GM15510 (cell line): Measurements from ENCODE around the gene MSI1.

Experiments used
- POLR2A ChIP-seq: IDR thresholded peaks from 3 replicates; pipeline ENCODE4 v1.6.1; 2011; ENCODE audit warnings: borderline replicate concordance; ENCODE audit not compliant: insufficient read length; ENCODE audit errors: extremely low read depth

Gene MSI1

DNA sequence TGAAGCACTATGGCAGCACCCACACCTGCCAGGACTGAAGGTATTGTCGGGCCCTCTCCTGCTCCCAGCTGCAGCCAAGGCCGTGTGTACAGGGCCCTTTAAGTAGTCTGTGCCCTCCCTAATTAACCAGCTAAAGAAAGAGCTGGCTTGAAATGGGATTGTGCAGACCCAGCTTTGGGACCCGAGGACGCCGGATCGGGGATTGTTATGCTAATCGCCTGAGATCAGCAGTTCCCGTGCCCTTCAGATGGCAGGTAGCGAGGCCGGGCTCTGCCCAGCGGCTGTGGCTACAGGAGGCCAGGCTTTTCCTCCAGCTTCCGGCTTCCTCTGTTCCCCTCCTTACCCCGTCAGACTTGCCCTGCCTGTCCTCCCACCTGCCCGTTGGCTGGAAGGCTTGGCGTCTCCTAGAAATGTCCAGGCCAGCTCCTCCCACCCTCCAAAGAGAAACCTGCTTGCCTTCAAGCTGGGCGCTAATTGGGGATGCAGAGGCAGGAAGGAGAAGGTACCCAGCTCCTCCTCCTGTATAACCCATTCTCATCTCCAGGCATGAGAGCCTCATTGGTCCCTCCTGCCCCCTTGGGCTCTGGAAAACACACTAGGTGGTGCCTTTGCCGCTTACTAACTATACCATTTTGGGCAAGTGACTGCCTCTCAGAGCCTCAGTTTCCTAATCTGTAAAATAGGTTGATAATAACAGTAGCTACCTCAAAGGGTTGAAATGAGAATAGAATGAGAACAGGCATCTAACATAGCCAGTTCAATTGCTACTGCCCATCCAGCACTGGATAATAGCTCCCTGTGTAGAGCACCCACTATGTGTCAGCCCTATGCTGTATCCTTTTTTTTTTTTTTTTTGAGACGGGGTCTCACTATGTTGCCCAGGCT lies 25.8 kb upstream of the MSI1 start:
- TF ChIP-seq POLR2A = no peak

DNA sequence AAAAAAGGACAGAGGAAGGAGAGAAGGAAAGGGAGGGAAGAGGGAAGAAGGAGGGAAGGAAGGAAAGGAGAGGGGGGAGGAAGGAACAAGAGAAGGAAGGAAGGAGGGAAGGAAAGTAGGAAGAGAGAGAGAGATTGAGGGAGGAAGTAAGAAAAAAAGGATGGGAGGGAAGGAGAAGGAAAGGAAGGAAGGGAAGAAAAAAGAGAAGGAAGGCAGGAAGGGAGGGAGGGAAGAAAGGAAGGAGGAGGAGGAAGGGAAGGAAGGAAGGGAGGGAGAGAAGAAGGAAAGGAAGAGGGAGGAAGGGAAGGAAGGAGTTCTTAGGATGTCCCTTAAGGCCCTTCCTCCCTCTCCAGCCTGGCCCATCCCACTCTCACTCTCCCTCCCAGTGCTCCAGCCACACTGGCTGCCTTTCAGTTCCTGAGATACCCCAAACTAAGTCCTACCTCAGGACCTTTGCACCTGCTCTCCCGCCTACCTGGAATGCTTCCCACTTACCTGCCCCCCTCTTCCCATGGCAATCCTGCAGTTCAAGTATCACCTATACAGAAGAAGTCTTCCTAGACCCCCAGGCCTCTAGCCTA lies 21.7 kb upstream of the MSI1 start:
- no peak for TF ChIP-seq POLR2A

DNA sequence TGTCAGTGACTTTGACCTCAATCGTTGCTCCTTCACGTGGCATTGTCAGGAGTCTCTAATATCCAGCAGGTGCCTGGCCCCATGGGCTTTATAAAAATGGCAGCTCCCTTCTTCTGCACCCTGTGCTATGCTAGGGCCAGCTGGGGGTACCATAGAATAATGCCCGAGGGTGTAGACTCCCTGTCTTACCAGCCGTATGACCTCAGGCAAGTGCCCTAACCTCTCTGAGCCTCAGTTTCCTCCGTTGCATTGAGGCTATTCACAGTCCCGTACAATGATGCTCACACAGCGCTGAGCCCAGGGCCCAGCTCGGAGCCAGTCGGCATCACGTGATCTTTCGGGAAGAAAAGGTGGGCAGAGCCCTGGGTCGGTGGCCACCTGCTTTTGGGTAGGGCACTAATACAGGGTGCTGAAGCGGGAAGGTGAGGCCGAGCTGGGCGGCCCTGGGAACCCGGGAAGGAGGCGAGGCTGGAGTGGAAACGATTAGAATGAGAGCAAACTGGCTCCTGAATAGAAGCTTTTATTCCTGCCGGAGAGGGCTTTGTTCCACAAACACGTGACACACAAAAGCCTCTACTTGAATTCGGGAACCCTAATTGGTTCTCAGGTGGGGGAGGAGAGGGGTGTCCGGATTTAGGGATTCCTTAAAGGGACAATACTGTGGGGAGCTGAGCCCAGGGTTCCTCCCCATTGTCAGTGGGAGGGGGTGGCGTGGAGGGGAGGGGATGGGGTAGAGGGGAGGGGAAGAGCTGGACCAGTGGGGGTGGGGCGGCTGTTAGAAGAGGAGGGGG lies 19.9 kb upstream of the MSI1 start:
- TF ChIP-seq POLR2A = no peak

DNA sequence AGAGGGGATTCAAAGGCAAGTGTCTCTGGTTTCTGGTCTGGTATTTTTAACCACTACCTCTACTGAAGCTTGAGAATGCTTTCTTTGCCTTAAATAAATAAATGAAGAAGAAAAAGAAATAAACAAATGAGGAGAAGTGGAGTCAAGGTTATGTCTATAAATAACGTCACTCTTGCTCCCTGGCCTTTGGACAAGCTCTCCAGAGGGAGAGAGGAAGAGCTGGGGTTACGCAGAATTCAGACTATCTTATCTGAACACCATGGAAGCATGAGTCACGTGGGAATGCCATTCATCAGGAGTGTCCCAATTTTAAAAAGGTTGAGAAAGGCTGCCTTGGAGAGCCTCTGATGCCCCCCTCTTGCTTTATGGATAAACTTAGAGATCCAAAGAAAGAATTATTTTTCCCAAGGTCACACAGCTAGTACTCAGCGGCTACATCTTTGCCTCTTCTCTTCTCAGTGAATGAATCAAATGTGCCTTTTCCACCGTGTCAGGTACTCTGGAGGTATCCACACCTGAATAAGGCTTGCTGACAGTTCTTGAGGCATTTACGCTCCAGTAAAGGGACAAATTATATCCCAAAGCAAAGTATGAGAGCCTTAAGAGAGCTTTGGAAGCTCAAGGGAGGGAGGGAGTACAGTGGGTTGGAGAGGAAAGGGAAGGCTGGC lies 12.9 kb upstream of the MSI1 start:
- no peak for TF ChIP-seq POLR2A

DNA sequence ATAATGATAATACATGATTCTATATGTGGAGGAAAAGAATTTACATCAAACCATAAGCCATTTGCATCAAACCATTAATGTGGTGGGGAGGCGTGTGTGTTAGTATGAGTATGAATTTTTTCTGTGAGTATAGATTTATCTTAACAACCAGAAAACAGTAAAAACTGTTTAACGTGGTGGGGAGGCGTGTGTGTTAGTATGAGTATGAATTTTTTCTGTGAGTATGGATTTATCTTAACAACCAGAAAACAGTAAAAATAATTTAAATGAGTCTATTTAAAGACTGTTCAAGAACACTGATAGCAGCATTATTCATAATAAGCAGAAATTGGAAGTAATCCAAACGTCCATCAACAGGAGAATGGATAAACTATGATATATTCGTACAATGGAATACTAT lies 9.1 kb upstream of the MSI1 start:
- no peak for TF ChIP-seq POLR2A

DNA sequence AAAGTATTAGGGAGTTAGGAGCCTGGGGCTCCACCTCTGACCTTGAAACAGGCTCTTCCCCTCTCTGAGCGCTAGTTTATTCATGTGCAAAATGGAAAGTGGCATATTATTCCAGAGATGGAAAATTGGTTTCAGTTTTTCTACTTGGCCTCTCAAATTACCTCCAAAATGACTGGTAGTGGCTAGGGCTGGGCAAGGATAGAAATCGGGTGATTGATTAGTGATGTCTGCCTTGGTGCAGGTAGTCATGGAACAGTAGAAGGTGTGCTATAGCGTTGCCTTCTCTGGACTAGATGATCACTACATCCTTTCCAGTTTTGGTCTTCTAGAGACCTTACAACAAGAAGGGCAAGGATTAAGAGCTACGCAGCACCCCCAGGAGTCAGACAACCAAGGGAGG lies 8.6 kb upstream of the MSI1 start:
- no peak for TF ChIP-seq POLR2A

DNA sequence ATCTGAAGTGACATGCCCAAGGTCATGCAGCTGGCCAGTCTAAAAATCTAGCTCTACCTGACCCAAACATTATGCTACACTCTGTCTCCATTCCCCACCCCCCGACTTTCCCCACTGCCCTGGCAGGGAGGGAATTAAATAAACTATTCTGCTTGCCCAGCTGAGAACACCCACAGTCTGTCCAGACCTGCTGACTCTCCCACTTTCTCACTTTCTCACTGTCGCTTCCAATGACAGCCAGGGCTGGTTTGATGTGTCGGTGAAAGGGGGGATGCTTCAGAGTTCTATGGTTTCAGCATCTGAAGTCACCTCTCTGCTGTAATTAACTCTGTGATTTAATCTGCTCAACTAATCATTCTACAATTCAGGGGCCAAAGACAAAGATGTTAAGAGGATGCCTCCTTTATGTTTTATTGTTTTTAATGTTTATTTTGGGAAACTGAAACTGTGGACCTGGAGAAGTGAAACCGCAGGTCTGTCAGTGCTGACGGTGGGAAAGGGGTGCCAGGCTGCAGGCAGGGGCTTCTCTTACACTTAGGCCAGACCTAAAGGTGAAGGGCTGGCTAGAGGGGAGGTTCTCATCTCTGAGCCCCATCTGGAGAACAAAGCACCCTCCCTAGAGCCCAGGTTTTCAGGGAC lies 8.1 kb upstream of the MSI1 start:
- TF ChIP-seq POLR2A = no peak

DNA sequence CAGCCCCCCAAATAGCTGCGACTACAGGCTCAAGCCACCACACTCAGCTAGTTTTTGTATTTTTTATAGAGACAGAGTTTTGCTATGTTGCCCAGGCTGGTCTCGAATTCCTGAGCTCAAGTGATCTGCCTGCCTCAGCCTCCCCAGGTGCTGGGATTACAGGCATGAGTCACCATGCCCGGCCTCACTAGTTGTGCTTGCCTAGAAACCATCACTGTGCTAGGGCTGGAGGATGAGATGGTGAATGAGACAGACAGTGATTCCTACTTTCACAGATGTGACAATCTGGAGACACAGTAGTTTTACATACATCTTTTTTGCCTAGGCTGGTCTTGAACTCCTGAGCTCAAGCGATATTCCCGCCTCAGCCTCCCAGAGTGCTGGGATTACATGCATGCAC lies 7.5 kb upstream of the MSI1 start:
- TF ChIP-seq POLR2A = no peak

DNA sequence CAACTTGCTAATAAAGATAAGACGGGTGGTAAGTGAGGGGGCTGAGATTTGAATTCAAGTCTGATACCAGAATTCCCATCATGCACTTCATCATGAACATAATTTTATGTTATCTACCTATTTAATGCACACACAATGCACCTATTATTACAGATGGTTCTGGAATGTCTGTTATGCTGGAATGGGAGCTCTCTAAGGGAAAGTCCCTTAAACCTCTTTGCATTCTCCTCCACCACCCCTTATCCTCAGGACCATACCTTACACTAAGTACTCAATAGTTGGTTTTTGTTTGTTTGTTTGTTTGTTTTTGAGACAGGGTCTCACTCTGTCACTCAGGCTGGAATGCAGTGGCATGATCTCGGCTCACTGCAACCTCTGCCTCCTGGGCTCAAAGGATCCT lies 7.0 kb upstream of the MSI1 start:
- TF ChIP-seq POLR2A = no peak

DNA sequence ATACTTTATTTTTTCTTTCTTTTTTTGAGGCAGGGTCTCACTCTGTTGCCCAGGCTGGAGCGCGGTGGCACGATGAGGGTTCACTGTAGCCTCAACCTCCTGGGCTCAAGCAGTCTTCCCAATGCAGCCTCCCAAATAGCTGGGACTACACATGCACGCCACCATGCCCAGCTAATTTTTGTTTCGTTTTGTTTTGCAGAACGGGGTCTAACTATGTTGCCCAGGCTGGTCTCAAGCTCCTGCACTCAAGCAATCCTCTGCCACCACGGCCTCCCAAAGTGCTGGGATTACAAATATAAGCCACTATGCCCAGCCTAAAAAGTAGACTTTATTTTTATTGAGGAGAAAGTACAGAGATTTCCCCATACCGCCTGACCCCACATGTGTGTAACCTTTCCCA lies 4.7 kb upstream of the MSI1 start:
- no peak for TF ChIP-seq POLR2A

DNA sequence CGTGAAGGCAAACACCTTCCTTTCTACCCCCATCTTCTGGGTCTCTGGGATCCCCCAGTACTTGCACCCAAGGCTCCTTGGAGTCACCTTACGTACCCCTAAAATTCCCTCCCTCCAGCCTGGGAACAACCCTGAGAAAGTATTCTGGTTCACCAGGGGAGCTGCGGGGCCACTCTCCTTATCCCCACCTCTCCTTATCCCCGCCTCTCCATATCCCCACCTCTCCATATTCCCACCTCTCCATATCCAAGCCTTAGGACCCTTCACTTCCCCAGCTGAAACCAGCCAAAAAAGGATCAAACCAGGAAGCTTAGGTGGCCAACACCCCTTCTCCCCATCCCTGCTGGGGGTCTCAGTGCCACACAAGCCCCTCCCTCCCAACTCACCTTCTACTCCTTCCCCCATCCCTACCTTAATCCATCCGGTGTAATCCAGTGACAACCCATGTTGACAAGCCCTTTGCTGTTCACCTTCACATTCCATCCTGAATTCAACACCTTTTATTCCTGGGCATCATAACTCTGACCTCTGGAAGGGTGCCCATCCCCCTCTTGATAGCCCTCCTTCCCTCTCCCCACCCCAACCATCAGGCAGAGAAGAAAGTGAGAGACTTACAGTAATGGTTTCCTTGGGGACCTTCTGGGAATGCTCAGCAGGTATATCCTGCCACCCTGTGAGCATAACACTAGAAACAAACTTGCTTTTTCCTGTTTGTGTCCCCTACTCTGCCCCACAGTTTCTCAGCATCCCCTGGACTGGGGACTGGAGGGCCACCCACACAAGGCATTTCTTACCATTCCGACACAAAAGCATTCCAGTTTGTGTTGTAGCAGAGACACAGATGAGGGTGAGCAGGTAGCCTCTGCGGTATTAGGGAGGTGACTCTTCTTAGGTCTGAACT lies 1.6 kb upstream of the MSI1 start:
- no peak for TF ChIP-seq POLR2A

DNA sequence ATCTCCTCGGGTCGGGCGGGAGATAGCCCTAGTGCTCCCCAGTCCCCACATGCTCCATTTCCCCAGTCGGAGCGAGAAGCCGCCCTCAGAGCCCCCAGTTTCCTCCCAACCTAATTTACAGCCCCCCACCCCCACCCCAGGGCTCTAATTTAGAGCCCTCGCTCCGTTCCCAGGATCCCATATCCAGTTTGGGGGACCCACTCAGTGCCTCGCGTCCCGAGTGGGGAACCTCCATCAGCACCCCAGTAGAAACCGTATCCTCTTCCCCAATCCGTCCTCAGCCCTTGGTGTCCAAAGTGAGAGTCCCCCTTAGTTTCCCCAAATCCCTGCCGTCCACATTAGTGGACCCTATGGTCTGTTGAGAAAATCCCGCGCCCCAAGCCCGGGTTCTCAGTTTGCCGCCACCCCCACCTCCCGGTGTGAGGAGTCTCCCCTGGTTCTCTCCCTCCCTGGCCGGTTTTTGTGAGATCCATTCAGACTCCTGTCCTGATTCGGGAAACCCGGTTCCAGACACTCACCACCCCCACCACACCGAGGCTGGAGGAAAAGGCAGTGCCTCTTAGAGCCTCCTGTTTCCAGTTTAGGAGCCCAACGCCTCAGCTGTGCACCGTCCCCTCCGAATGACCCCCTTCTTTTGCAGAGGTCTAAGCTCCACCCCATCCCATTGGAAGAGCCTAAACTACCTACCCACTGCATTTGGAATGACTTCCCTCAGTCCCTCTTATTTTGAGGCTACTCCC lies 809 bp upstream of the MSI1 start:
- TF ChIP-seq POLR2A = no peak

DNA sequence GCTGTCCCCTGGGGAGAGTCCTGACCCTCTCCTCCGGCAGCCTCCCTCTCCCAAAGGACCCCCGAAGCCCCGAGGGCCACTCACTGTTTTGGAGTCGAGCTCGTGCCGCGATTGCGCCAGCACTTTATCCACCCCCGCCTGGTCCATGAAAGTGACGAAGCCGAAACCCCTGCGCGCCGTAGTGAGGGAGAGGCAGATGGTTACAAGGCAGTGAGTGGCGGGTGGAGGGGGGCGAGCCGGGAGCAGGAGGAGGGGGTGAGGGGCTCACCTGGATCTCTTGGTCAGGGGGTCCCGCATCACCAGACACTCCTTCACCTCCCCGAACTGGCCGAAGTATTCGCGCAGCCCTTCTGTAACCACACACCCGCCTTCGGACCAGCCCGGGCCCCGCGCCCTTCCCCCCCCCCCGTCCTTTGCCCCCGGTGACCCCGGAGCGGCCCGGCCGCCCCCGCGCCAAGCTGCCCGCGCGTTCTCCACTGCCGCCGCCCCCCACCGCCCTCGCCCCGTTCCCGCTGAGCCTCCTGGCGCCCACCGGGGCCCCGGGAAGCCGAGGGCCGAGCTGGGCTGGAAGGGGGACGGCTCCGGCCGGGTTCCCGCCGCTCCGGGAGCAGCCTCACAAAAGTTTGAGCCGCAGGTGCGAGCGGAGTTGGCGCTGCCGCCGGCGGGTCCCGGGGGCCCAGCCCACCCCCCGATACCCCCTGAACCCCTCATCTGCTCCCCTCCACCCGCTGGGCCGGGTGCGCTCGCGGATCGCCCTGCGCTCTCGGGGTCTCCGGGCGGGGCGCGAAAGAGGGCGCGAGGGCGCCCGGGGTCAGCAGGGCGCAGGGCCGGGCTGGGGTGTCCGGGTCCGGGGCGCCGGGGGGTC lies 808 bp downstream of the MSI1 start:
- no peak for TF ChIP-seq POLR2A
